Measurements from ENCODE around the gene TTYH2.

TTYH2 gene

GRCh38 chr17:74194682-74195081, 18.7 kb upstream of the TTYH2 start:
- DNase-seq (ENCODE audit: low read depth) = no peak

GRCh38 chr17:74196541-74197317, 16.6 kb upstream of the TTYH2 start:
- no peak for DNase-seq (ENCODE audit: low read depth)

- DNase-seq (ENCODE audit: low read depth) = no peak
These were observed 15.6 kb upstream of the TTYH2 start for GRCh38 chr17:74197801-74198200.

- DNase-seq (ENCODE audit: low read depth) = no peak
These were observed 14.7 kb upstream of the TTYH2 start for GRCh38 chr17:74198694-74199093.

GRCh38 chr17:74199306-74200092, 13.9 kb upstream of the TTYH2 start:
- DNase-seq (ENCODE audit: low read depth) = peak; percentile 48

GRCh38 chr17:74200112-74200511, 13.3 kb upstream of the TTYH2 start:
- DNase-seq (ENCODE audit: low read depth) = no peak

- no peak for DNase-seq (ENCODE audit: low read depth)
These were observed 12.1 kb upstream of the TTYH2 start for GRCh38 chr17:74201250-74201649.

- DNase-seq (ENCODE audit: low read depth) = no peak
These were observed 11.4 kb upstream of the TTYH2 start for GRCh38 chr17:74201948-74202347.

- no peak for DNase-seq (ENCODE audit: low read depth)
These were observed 10.4 kb upstream of the TTYH2 start for GRCh38 chr17:74202938-74203337.

- peak; percentile 89 for DNase-seq (ENCODE audit: low read depth)
These were observed 9.7 kb upstream of the TTYH2 start, which contains the start of gene RPL38 for GRCh38 chr17:74203439-74204240. RPL38 (plus strand) TSS chr17:74203678; CDS start chr17:74203956, 278 bp downstream.

GRCh38 chr17:74204474-74204873, 8.9 kb upstream of the TTYH2 start:
- no peak for DNase-seq (ENCODE audit: low read depth)

GRCh38 chr17:74205274-74205673, 8.1 kb upstream of the TTYH2 start:
- DNase-seq (ENCODE audit: low read depth) = no peak

GRCh38 chr17:74206332-74206818, 7.0 kb upstream of the TTYH2 start:
- DNase-seq (ENCODE audit: low read depth) = no peak

- DNase-seq (ENCODE audit: low read depth) = peak; percentile 70
These were observed 2.9 kb upstream of the TTYH2 start for GRCh38 chr17:74210191-74211140.

GRCh38 chr17:74211141-74211911, 2.0 kb upstream of the TTYH2 start:
- no peak for DNase-seq (ENCODE audit: low read depth)

GRCh38 chr17:74211912-74212208, 1.5 kb upstream of the TTYH2 start:
- DNase-seq (ENCODE audit: low read depth) = no peak

- no peak for DNase-seq (ENCODE audit: low read depth)
These were observed 1.0 kb upstream of the TTYH2 start for GRCh38 chr17:74212209-74212912.

GRCh38 chr17:74213861-74214391, 555 bp downstream of the TTYH2 start:
- no peak for DNase-seq (ENCODE audit: low read depth)

GRCh38 chr17:74214484-74215341, 1.3 kb downstream of the TTYH2 start:
- DNase-seq (ENCODE audit: low read depth) = no peak

Data from activated T-helper 1 cell treated with Interleukin-2 at 50 U/mL for 16 hours (primary cell).